Stomach smooth muscle (tissue), 2 donors: ENCODE data around the gene NTF4.

Experiments
- H3K27ac ChIP-seq: one replicate; pipeline ENCODE4 v1.7.0; 2013; ENCODE audit warnings: mild to moderate bottlenecking, low read length, inconsistent platforms
- H3K27me3 ChIP-seq, 2 donors: one replicate each; pipeline ENCODE4 v1.7.0; 2013; ENCODE audit warnings: low read length in 2 of 2; ENCODE audit not compliant: insufficient read depth in 2 of 2, control insufficient read depth in 1 of 2
- H3K36me3 ChIP-seq, 2 donors: one replicate each; pipeline ENCODE4 v1.7.0; 2013; ENCODE audit warnings: low read length in 2 of 2; ENCODE audit not compliant: control insufficient read depth in 2 of 2, insufficient read depth in 2 of 2
- H3K4me1 ChIP-seq: one replicate; pipeline ENCODE4 v1.7.0; 2013; ENCODE audit warnings: low read length; ENCODE audit not compliant: control insufficient read depth, insufficient read depth
- H3K4me3 ChIP-seq, 2 donors: one replicate each; pipeline ENCODE4 v1.7.0; 2013; ENCODE audit warnings: low read length in 2 of 2
- H3K9ac ChIP-seq, 2 donors: one replicate each; pipeline ENCODE4 v1.7.0; 2013; ENCODE audit warnings: low read length in 2 of 2, mild to moderate bottlenecking in 1 of 2
- H3K9me3 ChIP-seq, 2 donors: one replicate each; pipeline ENCODE4 v1.7.0; 2013; ENCODE audit warnings: low read length in 2 of 2; ENCODE audit not compliant: control insufficient read depth in 2 of 2
- donor health status: healthy.
- donor health status: Pancreatic carcinoma.

Gene NTF4

DNA sequence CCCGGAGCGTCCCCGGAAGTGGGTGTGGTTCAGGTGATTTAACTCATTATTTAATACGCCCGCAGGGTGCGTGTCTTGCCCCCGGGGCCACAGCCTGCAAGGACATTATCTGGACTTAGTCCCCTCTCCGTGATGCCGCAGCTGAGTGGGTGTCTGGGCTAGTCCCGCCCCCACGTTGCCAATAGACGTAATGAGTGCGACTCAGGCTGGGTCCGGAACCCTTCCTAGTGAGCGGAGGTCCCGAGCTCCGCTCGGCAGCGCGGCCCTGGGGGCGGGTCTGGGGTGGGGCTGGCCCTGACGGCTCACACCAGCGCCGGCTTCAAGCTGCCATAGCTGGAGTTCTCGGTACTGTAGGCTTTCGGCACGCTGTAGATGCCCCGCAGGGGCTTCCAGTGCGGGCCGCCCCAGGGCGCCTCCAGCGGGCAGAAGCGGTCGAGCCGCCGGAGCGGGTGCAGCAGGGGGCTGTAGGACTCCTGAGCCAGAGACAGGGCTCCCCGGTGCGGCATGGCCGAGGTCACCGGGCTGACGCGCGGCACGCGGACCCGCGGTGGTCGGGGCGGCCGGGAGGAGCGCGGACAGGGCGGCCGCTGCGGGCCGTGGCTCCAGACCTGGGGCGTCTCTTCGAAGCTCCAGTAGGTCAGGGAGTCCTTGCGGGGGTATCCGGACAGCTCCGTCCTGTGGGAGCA, 46.8 kb downstream of the NTF4 start:
- Histone ChIP-seq H3K4me1 (peaks cover 14% of the 10 kb centered on the region), H3K4me3 (peak overlapping the region; percentile 38 to 71), H3K36me3 (peaks cover 0 to 12% of the 10 kb centered on the region in 2 donors), H3K9ac (peak overlapping the region in 1 of 2 donors; percentile 17), H3K9me3 (no peaks in the 10 kb centered on the region), H3K27me3 (peaks cover 6 to 24% of the 10 kb centered on the region in 2 donors), H3K27ac (no peak overlapping the region)

DNA sequence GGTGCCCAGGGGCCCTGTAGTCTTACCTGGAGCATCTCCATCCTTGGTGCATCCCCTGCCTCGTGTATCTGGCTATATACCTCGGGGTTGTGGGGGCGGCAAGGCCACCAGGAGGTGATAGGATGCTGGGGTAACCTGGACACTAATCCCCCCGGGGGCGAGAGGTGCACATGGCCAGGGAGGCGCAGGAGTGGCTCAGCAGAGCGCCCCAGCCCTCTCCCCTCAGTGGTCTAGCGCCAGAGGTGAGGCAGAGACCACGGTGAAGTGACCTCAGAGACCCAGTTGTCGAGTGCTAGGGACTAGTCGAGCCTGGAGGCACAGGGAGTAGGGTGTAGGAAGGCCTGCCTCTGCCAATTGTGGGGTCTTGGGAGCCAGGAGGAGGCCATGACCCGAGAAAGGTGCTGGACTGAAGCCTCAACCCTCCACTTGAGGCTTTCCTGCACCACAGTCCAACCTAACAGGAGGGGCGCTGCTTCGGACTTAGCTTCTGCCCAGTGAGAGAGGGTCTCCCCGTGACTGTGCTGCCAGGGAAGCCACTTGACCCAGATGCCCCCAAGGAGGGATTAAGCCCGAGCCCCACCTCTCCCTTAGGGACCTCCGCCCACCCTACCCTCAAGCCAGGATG, 47.5 kb downstream of the NTF4 start, which contains the start of gene LHB:
LHB (minus strand) TSS at position 51 of the 625 bp plus-strand sequence; CDS start at position 41, 10 bp downstream.
- Histone ChIP-seq H3K27ac (no peak within 1 kb of the TSS), H3K9ac (no peak within 1 kb of the TSS), H3K36me3 (peaks cover 0 to 12% of the 10 kb centered on the region in 2 donors), H3K9me3 (no peaks in the 10 kb centered on the region), H3K27me3 (peaks cover 6 to 24% of the 10 kb centered on the region in 2 donors), H3K4me3 (peak within 1 kb of the TSS; percentile 38 to 71), H3K4me1 (peaks cover 14% of the 10 kb centered on the region)

DNA sequence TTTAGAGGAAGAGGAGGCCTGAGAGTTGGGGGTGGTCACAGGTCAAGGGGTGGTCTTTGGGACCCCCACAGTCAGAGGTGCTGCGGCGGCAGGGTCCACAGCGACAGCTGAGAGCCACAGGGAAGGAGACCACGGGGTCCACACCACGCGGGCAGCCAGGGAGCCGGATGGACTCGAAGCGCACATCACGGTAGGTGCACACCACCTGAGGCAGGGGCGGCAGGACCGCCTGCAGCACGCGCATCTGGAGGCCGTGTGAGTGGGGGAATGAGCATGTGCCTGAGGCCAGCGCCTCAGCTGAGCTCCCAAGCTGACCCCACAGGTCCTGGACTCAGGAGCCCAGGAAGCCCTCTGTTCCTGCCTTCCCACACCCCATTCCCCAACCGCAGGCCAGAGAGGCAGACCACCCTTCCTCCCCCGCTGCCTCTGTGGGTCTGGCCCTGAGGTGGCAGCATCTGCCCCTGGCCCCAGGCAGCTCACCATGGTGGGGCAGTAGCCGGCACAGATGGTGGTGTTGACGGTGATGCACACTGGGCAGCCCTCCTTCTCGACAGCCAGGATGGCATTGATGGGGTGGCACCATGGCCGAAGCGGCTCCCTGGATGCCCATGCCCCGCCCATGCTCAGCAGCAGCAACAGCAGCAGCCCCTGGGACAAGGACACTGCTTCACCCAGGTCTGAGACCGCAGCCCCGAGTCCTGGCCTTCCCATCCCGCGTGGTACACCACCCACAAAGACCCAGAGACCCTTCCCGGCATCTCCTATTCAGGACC, 48.4 kb downstream of the NTF4 start:
- Histone ChIP-seq H3K9me3 (no peaks in the 10 kb centered on the region), H3K27ac (no peak overlapping the region), H3K27me3 (peaks cover 6 to 24% of the 10 kb centered on the region in 2 donors), H3K4me3 (no peak overlapping the region), H3K36me3 (peaks cover 7 to 14% of the 10 kb centered on the region in 2 donors), H3K4me1 (peaks cover 14% of the 10 kb centered on the region), H3K9ac (no peak overlapping the region)

DNA sequence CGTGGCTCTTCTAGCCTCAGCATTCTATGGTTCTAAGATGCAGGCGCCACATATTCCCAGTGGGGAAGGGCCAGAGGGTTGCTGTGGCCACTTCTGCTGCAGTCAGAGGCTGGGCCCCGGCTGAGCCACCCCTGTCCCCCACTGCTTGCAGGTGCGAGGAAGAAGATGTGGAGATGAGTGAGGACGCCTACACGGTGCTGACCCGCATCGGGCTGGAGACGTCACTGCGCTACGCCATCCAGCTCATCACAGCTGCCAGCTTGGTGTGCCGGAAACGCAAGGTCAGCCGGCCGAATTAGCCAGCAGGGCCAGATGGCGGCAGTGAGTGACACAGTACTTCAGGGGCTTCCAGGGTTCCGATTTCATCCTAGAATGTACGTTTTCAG, 49.8 kb downstream of the NTF4 start:
- H3K4me1 ChIP-seq: peaks cover 14% of the 10 kb centered on the region
- peaks cover 0 to 18% of the 10 kb centered on the region in 2 donors for H3K27me3 ChIP-seq
- H3K36me3 ChIP-seq: peaks cover 20% of the 10 kb centered on the region in 2 donors
- no peak overlapping the region for H3K27ac ChIP-seq
- no peaks in the 10 kb centered on the region for H3K9me3 ChIP-seq
- H3K9ac ChIP-seq: no peak overlapping the region
- H3K4me3 ChIP-seq: no peak overlapping the region

DNA sequence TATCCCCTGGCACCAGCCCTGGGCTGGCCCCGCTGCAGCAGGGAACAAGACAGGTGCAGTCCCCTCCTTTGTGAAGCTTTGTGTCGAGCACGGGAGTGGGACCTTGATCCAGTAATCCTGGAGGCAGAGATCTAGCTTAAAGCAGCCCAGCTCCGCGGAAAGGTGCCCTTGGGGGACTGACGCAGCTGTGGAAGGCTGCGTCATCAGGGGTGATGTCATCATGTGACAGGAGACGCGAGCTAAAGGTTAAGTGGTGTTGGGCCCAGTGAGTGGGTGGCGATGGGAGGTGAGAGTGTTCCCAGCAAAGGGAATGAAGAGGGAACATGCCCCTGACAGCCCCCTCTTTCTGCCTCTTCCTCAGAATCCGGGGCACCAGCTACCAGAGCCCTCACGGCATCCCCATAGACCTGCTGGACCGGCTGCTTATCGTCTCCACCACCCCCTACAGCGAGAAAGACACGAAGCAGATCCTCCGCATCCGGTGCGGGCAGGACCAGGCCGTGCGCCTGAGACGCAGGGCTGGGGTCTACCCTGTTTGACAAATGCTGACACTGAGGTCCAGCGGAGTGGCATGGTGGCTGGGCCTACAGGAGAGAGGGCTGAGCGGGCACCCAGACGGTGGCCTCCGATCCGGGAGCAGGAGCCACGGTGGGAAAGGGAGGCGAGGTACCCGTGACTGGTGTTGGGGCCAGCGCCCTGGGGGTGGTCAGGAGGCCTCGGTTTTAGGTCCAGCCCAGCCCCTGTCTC, 50.3 kb downstream of the NTF4 start:
- H3K4me1 ChIP-seq: peaks cover 14% of the 10 kb centered on the region
- H3K36me3 ChIP-seq: peaks cover 22 to 25% of the 10 kb centered on the region in 2 donors

DNA sequence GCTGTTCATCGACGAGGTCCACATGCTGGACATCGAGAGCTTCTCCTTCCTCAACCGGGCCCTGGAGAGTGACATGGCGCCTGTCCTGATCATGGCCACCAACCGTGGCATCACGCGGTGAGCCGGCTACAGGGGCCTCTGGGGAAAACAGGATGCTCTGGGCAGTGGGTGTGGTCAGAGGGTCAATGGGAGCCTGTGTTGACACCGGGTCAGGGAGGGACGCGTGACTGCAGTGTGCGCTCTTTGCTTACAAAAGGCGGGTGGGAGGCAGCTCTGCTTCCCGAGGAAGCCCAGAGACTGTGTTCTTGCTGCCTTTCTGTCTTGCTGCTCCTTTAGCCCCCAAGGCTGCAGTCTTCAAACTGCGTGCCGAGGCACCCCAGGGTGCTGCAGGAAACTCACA, 53.4 kb downstream of the NTF4 start:
- no peak overlapping the region for H3K9ac ChIP-seq
- H3K27ac ChIP-seq: no peak overlapping the region
- H3K4me3 ChIP-seq: no peak overlapping the region
- H3K36me3 ChIP-seq: peaks cover 30 to 38% of the 10 kb centered on the region in 2 donors
- no peaks in the 10 kb centered on the region for H3K27me3 ChIP-seq
- no peaks in the 10 kb centered on the region for H3K4me1 ChIP-seq
- no peaks in the 10 kb centered on the region for H3K9me3 ChIP-seq

More for the DNA sequence above, 50.3 kb downstream of the NTF4 start:
- H3K9me3 ChIP-seq: no peaks in the 10 kb centered on the region
- H3K27ac ChIP-seq: no peak overlapping the region
- H3K9ac ChIP-seq: no peak overlapping the region
- no peak overlapping the region for H3K4me3 ChIP-seq
- peaks cover 0 to 15% of the 10 kb centered on the region in 2 donors for H3K27me3 ChIP-seq
